Peyer's patch (tissue), 4 donors: Measurements from ENCODE around the gene SLC2A1. TPM values are rescaled to one million over a fixed set of nuclear protein-coding genes. Genes with fewer than 3 reads are reported as not detected.
A peak's percentile ranks its signal among the peaks of the same experiment; 100 is the strongest.

Experiments used
- DNase-seq, 3 donors: peaks; one replicate each; pipeline ENCODE4 v3.0.0-alpha.2; 2017 to 2019
- H3K27ac ChIP-seq, 4 donors: fragments of 200-600 bp; sonication (generic); one replicate each; pipeline ENCODE4 v1.5.1; 2016 to 2019
- H3K27me3 ChIP-seq, 2 donors: fragments of 200-600 bp; sonication (generic); one replicate each; pipeline ENCODE4 v1.5.1; 2019
- H3K36me3 ChIP-seq, 3 donors: fragments of 200-600 bp; sonication (generic); one replicate each; pipeline ENCODE4 v1.5.1; 2016 to 2019
- H3K4me1 ChIP-seq, 4 donors: fragments of 200-600 bp; sonication (generic); one replicate each; pipeline ENCODE4 v1.5.1; 2016 to 2019
- H3K4me3 ChIP-seq, 4 donors: fragments of 200-600 bp; sonication (generic); 1 replicate in 3 of 4; 2 replicates in 1 of 4; pipeline ENCODE4 v1.5.1; 2016 to 2019; ENCODE audit warnings: mild to moderate bottlenecking in 1 of 4
- H3K9me3 ChIP-seq, 4 donors: fragments of 200-600 bp; sonication (generic); one replicate each; pipeline ENCODE4 v1.5.1; 2016 to 2019; ENCODE audit warnings: mild to moderate bottlenecking in 1 of 4
- CTCF ChIP-seq, 6 experiments: fragments of 450-650 bp in 4 of 6; fragments of 200-600 bp in 2 of 6; sonication (generic) in 1 of 6; IDR thresholded peaks; one replicate each; pipeline ENCODE4 v1.5.1; 2017 to 2019; ENCODE audit warnings: antibody characterized with exemption in 6 of 6, mild to moderate bottlenecking in 3 of 6, moderate library complexity in 1 of 6
- POLR2A ChIP-seq, 2 donors: fragments of 450-650 bp; IDR thresholded peaks; one replicate each; pipeline ENCODE4 v1.5.1; 2017; ENCODE audit warnings: antibody characterized with exemption in 2 of 2, mild to moderate bottlenecking in 2 of 2, moderate library complexity in 2 of 2
- total RNA-seq, 4 donors: library from RNA; depleted of rRNA; stranded (reverse); fragments of >200 nt; gene quantifications; one replicate each; pipeline ENCODE4 v1.1.0, GENCODE V29; 2016

Gene SLC2A1
- 10 to 100 TPM; 15.7 to 35.7 (median 32.3) TPM for total RNA-seq

- Histone ChIP-seq H3K27ac (peak within 1 kb of the TSS; percentile 85 to 99 (median 87)), H3K4me3 (peak within 1 kb of the TSS; percentile 72 to 99 (median 86)), H3K27me3 (no peaks in the 10 kb centered on the region), H3K9me3 (no peaks in the 10 kb centered on the region), H3K4me1 (peaks cover 0 to 33% (median 5%) of the 10 kb centered on the region in 4 donors), H3K36me3 (no peaks in the 10 kb centered on the region)
- TF ChIP-seq POLR2A (IDR thresholded peaks at IDR 0.05) (peak; percentile 76 to 86), CTCF (IDR thresholded peaks at IDR 0.05) (peak in 2 of 6 experiments; percentile 2 to 8)
- peak; percentile 94 to 97 (median 97) for DNase-seq
Observed at GRCh38 chr1:42958488-42959319, at the start of gene SLC2A1. TSS of gene SLC2A1 (minus strand) at chr1:42958868. CDS start at chr1:42958651, 217 bp downstream.

GRCh38 chr1:43007377-43008114 lies 48.9 kb upstream of the SLC2A1 start:
- peak in 2 of 3 donors; percentile 58 to 65 for DNase-seq
- Histone ChIP-seq H3K4me3 (peak overlapping the region in 2 of 4 donors; percentile 32 to 39), H3K27ac (no peak overlapping the region), H3K27me3 (no peaks in the 10 kb centered on the region), H3K36me3 (no peaks in the 10 kb centered on the region), H3K4me1 (no peaks in the 10 kb centered on the region), H3K9me3 (no peaks in the 10 kb centered on the region)
- no peak for TF ChIP-seq POLR2A (IDR thresholded peaks at IDR 0.05)
- no peak for TF ChIP-seq CTCF (IDR thresholded peaks at IDR 0.05)

GRCh38 chr1:43005460-43006361 lies 47.0 kb upstream of the SLC2A1 start:
- Histone ChIP-seq H3K4me3 (no peak overlapping the region), H3K9me3 (no peaks in the 10 kb centered on the region), H3K27me3 (no peaks in the 10 kb centered on the region), H3K4me1 (no peaks in the 10 kb centered on the region), H3K27ac (no peak overlapping the region), H3K36me3 (no peaks in the 10 kb centered on the region)
- DNase-seq: no peak
- no peak for TF ChIP-seq POLR2A (IDR thresholded peaks at IDR 0.05)
- TF ChIP-seq CTCF (IDR thresholded peaks at IDR 0.05): no peak

GRCh38 chr1:43004587-43005459 lies 46.2 kb upstream of the SLC2A1 start:
- no peak for DNase-seq
- no peaks in the 10 kb centered on the region for H3K4me1 ChIP-seq
- TF ChIP-seq CTCF (IDR thresholded peaks at IDR 0.05) (no peak), POLR2A (IDR thresholded peaks at IDR 0.05) (no peak)

More at GRCh38 chr1:43004587-43005459, 46.2 kb upstream of the SLC2A1 start:
- Histone ChIP-seq H3K27me3 (no peaks in the 10 kb centered on the region), H3K9me3 (no peaks in the 10 kb centered on the region), H3K36me3 (no peaks in the 10 kb centered on the region), H3K27ac (no peak overlapping the region), H3K4me3 (no peak overlapping the region)
